ENCODE data around the gene HOXC13. TPM values are rescaled to one million over a fixed set of nuclear protein-coding genes. Genes with fewer than 3 reads are reported as not detected.

The HOXC13 gene
- total RNA-seq, 1 experiment from 2014 or later = not detected

DNA sequence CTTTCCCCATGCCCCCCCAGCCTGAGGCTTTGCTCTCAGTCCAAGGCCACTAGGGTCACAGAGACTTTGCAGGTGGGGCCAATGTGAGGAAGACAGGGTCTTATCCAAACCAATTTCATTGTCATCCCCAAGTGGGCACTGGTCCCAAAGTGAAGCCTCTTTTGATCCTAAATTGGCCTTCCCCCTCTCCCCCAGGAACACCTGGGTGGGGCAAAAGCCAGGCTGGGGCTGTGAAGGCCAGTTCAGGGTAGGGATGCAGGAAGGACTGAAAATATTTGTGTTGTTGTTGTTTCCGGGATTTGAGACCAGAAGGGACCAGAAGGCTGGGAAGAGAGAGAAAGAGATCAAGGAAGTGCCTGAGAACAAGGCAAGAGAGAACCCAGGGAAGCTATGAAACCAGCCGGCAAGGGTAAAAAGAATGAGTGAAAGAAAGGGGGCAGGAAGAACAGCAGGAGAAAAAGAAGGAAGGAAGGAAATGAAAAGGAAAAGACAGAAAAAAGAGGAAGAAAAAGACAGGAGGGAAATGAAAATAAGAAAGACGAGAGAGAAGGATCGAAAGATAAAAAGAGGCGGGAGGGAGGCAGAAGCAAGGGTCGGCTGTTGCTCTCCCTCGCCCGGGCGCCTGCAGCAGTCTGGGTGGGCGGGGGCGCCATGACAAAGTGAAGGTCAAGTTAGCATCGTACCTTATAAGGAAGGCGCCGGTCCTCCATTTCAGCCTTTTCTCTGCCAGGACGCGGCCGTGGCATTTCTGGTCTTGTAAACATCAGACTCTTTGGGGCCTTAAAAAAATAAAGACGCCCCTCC, 26.9 kb downstream of the HOXC13 start:
- no peak for DNase-seq
- peaks cover 8% of the 10 kb centered on the region for H3K4me1 Mint-ChIP-seq (ENCODE audit: low read depth, unreplicated experiment)
- no TSS peak for BruUV-seq (replicated peaks)
- no peak overlapping the region for H3K4me3 Mint-ChIP-seq (ENCODE audit: low read depth, unreplicated experiment)
- H3K27me3 Mint-ChIP-seq (ENCODE audit: unreplicated experiment) = peaks cover 86% of the 10 kb centered on the region
- no peaks in the 10 kb centered on the region for H3K36me3 Mint-ChIP-seq (ENCODE audit: insufficient read depth, unreplicated experiment)
- intact Hi-C loops (cut with micrococcal nuclease; ENCODE audit: unreplicated experiment) = no loop called here
- H3K9me3 Mint-ChIP-seq (ENCODE audit: low read depth, unreplicated experiment) = no peaks in the 10 kb centered on the region
- H3K27ac Mint-ChIP-seq (ENCODE audit: unreplicated experiment) = no peak overlapping the region
- CTCF ChIA-PET = interaction anchor here (1.0 kb wide), 1 partner anchor 24 kb away, joined by 3 read pairs; no protein-coding TSS in a partner anchor
- TF ChIP-seq, protein P1, sequence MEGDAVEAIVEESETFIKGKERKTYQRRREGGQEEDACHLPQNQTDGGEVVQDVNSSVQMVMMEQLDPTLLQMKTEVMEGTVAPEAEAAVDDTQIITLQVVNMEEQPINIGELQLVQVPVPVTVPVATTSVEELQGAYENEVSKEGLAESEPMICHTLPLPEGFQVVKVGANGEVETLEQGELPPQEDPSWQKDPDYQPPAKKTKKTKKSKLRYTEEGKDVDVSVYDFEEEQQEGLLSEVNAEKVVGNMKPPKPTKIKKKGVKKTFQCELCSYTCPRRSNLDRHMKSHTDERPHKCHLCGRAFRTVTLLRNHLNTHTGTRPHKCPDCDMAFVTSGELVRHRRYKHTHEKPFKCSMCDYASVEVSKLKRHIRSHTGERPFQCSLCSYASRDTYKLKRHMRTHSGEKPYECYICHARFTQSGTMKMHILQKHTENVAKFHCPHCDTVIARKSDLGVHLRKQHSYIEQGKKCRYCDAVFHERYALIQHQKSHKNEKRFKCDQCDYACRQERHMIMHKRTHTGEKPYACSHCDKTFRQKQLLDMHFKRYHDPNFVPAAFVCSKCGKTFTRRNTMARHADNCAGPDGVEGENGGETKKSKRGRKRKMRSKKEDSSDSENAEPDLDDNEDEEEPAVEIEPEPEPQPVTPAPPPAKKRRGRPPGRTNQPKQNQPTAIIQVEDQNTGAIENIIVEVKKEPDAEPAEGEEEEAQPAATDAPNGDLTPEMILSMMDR (IDR thresholded peaks at IDR 0.05; ENCODE audit: unreplicated experiment) = no peak

DNA sequence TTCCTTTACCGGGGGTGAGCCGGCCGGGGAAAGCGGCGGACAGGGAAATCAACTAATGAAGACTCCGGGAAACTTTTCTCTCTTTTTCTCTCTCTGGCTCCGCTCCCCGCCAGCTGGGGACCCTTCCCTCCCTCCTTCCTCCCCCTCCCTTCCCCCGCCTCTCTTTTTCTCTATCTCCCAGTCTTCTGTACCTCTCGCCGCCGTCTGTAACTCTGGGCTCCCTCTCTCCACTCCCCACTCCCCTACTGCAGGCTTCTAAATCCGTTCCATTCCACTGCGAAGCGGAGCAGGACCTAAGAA, 27.4 kb downstream of the HOXC13 start:
- peaks cover 90% of the 10 kb centered on the region for H3K27me3 Mint-ChIP-seq (ENCODE audit: unreplicated experiment)
- intact Hi-C loops (cut with micrococcal nuclease; ENCODE audit: unreplicated experiment) = no loop called here

GRCh38 chr12:53966385-53967133, 27.9 kb downstream of the HOXC13 start:
- no TSS peak for BruUV-seq (replicated peaks)

More for the DNA sequence above, 27.4 kb downstream of the HOXC13 start:
- Mint-ChIP-seq H3K36me3 (ENCODE audit: insufficient read depth, unreplicated experiment) (no peaks in the 10 kb centered on the region), H3K4me1 (ENCODE audit: low read depth, unreplicated experiment) (peaks cover 8% of the 10 kb centered on the region), H3K27ac (ENCODE audit: unreplicated experiment) (no peak overlapping the region), H3K4me3 (ENCODE audit: low read depth, unreplicated experiment) (no peak overlapping the region), H3K9me3 (ENCODE audit: low read depth, unreplicated experiment) (no peaks in the 10 kb centered on the region)
- BruUV-seq (replicated peaks) = no TSS peak
- DNase-seq = no peak
- TF ChIP-seq, protein P1 (IDR thresholded peaks at IDR 0.05; ENCODE audit: unreplicated experiment) = no peak
- CTCF ChIA-PET = no interaction called here

GRCh38 chr12:53967421-53967925, 28.8 kb downstream of the HOXC13 start:
- Mint-ChIP-seq H3K27ac (ENCODE audit: unreplicated experiment) (no peak overlapping the region), H3K36me3 (ENCODE audit: insufficient read depth, unreplicated experiment) (no peaks in the 10 kb centered on the region), H3K27me3 (ENCODE audit: unreplicated experiment) (peaks cover 100% of the 10 kb centered on the region), H3K9me3 (ENCODE audit: low read depth, unreplicated experiment) (no peaks in the 10 kb centered on the region), H3K4me1 (ENCODE audit: low read depth, unreplicated experiment) (peaks cover 8% of the 10 kb centered on the region), H3K4me3 (ENCODE audit: low read depth, unreplicated experiment) (no peak overlapping the region)
- CTCF ChIA-PET = no interaction called here
- no TSS peak for BruUV-seq (replicated peaks)
- intact Hi-C loops (cut with micrococcal nuclease; ENCODE audit: unreplicated experiment) = no loop called here
- TF ChIP-seq, protein P1 (IDR thresholded peaks at IDR 0.05; ENCODE audit: unreplicated experiment) = no peak
- no peak for DNase-seq

More at GRCh38 chr12:53966385-53967133, 27.9 kb downstream of the HOXC13 start:
- H3K9me3 Mint-ChIP-seq (ENCODE audit: low read depth, unreplicated experiment) = no peaks in the 10 kb centered on the region
- no peak overlapping the region for H3K4me3 Mint-ChIP-seq (ENCODE audit: low read depth, unreplicated experiment)
- CTCF ChIA-PET = no interaction called here
- intact Hi-C loops (cut with micrococcal nuclease; ENCODE audit: unreplicated experiment) = no loop called here
- H3K27me3 Mint-ChIP-seq (ENCODE audit: unreplicated experiment) = peaks cover 96% of the 10 kb centered on the region
- TF ChIP-seq, protein P1 (IDR thresholded peaks at IDR 0.05; ENCODE audit: unreplicated experiment) = no peak
- no peak for DNase-seq
- peaks cover 8% of the 10 kb centered on the region for H3K4me1 Mint-ChIP-seq (ENCODE audit: low read depth, unreplicated experiment)
- H3K27ac Mint-ChIP-seq (ENCODE audit: unreplicated experiment) = no peak overlapping the region
- H3K36me3 Mint-ChIP-seq (ENCODE audit: insufficient read depth, unreplicated experiment) = no peaks in the 10 kb centered on the region

Data from Calu3 (cell line).